ENCODE results near the gene PUS10. TPM values are rescaled to one million over a fixed set of nuclear protein-coding genes. Genes with fewer than 3 reads are reported as not detected.

PUS10 gene
- total and polyA plus RNA-seq, 2 of the 4 experiments (the other 2 are of a cell fraction): 4.4 to 5.7 TPM

GRCh38 chr2:60994131-60994530 is 23.9 kb downstream of the PUS10 start:
- CTCF ChIA-PET: interaction anchor here (0.6 kb wide), 1 partner anchor 1800 kb away, joined by 3 read pairs; no protein-coding TSS in a partner anchor
- H3K4me3 ChIP-seq (ENCODE audit: insufficient read depth, low read depth, low read length): no peak overlapping the region
- dilution Hi-C loops (cut with HindIII; ENCODE audit: low sequenced_read_pairs, unreplicated experiment): no loop called here

More at GRCh38 chr2:60994131-60994530, 23.9 kb downstream of the PUS10 start:
- H2BK15ac ChIP-seq (ENCODE audit: low read depth, low read length): no peak overlapping the region
- H2BK20ac ChIP-seq (ENCODE audit: low read depth, low read length): no peak overlapping the region
- H3K9me3 ChIP-seq (ENCODE audit: control insufficient read depth, insufficient read depth, low read length): peaks cover 5% of the 10 kb centered on the region
- no peak overlapping the region for H2AK9ac ChIP-seq (replicated peaks; ENCODE audit: low read depth, low read length, poor library complexity)
- no peaks in the 10 kb centered on the region for H3K79me1 ChIP-seq (ENCODE audit: low read depth in 1 of 2, low read length in 2 of 2)
- H4K8ac ChIP-seq (ENCODE audit: low read depth in 2 of 2, low read length in 2 of 2): no peak overlapping the region
- H4K5ac ChIP-seq (ENCODE audit: low read depth, low read length): no peak overlapping the region
- no peak overlapping the region for H2BK5ac ChIP-seq (ENCODE audit: low read depth, low read length, poor library complexity, severe bottlenecking)
- no peak overlapping the region for H2AK5ac ChIP-seq (ENCODE audit: low read depth, low read length)
- no peak overlapping the region for H4K91ac ChIP-seq (ENCODE audit: insufficient read depth, low read depth, low read length)
- H3K4me1 ChIP-seq (ENCODE audit: control insufficient read depth, insufficient read depth, low read length): no peaks in the 10 kb centered on the region
- no peak overlapping the region for H3K18ac ChIP-seq (ENCODE audit: low read depth, low read length)
- no peaks in the 10 kb centered on the region for H3K27me3 ChIP-seq (ENCODE audit: control insufficient read depth, insufficient read depth, low read length)
- ATAC-seq (ENCODE audit: low read depth): no peak
- BruUV-seq (replicated peaks): no TSS peak
- H3K4ac ChIP-seq (ENCODE audit: low read depth, low read length): no peak overlapping the region
- H3K23ac ChIP-seq (ENCODE audit: low read depth, low read length): no peak overlapping the region
- H3K4me2 ChIP-seq (ENCODE audit: low read depth, low read length): no peak overlapping the region
- no peak for DNase-seq
- H3K9ac ChIP-seq (ENCODE audit: low read depth, low read length): no peak overlapping the region
- H3K27ac ChIP-seq (ENCODE audit: insufficient read depth, low read length): no peak overlapping the region
- no peak overlapping the region for H3K14ac ChIP-seq (replicated peaks; ENCODE audit: low read depth, low read length)
- intact Hi-C loops (cut with micrococcal nuclease): no loop called here
- TF ChIP-seq FOS (IDR thresholded peaks at IDR 0.05; ENCODE audit: low read depth, low read length): no peak
- TF ChIP-seq CTCF (conservative IDR thresholded peaks at IDR 0.05; ENCODE audit: low read depth, low read length): no peak
- TF ChIP-seq RAD21 (IDR thresholded peaks at IDR 0.05; ENCODE audit: low read length): no peak
- TF ChIP-seq BHLHE40 (IDR thresholded peaks at IDR 0.05; ENCODE audit: low read depth, low read length): no peak
- TF ChIP-seq MAZ (IDR thresholded peaks at IDR 0.05; ENCODE audit: borderline replicate concordance, low read depth, low read length): no peak
- no peak for TF ChIP-seq MAFK (IDR thresholded peaks at IDR 0.05; ENCODE audit: low read depth, low read length)
- no peak for TF ChIP-seq NFE2L2 (IDR thresholded peaks at IDR 0.05; ENCODE audit: low read depth, low read length)
- no peak for TF ChIP-seq CEBPB (IDR thresholded peaks at IDR 0.05; ENCODE audit: low read depth, low read length)
- TF ChIP-seq USF2 (IDR thresholded peaks at IDR 0.05; ENCODE audit: low read depth, low read length): no peak
- no peak overlapping the region for H2BK120ac ChIP-seq (ENCODE audit: low read depth, low read length)
- H3K9me1 ChIP-seq (ENCODE audit: insufficient read depth, low read length): no peaks in the 10 kb centered on the region
- no peak overlapping the region for H2AFZ ChIP-seq (replicated peaks; ENCODE audit: low read length, poor library complexity)
- no peak overlapping the region for H3K56ac ChIP-seq (ENCODE audit: extremely low read depth, insufficient read depth, low read length)
- in situ Hi-C loops (cut with MboI; ENCODE audit: low sequenced_read_pairs): no loop called here
- no peaks in the 10 kb centered on the region for H3K36me3 ChIP-seq (ENCODE audit: control insufficient read depth, insufficient read depth, low read length)
- H4K20me1 ChIP-seq (ENCODE audit: insufficient read depth, low read length): no peaks in the 10 kb centered on the region
- POLR2A ChIA-PET (ENCODE audit: unreplicated experiment): no interaction called here
